Stimulated activated naive CD8-positive, alpha-beta T cell treated with anti-CD3 and anti-CD28 coated beads, Interleukin-15, amount 100 ng/mL, for 72 hours (primary cell): ENCODE measurements around the gene GAK.

Source experiments
- ATAC-seq: fragments of 150-1000 bp; cut with Tn5 transposase; 2 replicates; pipeline ENCODE4 v1.10.0; 2021; ENCODE audit warnings: mild to moderate bottlenecking, moderate library complexity
- DNase-seq, 2 donors: peaks; one replicate each; pipeline ENCODE4 v3.0.0; 2021 to 2022
- H3K27ac Mint-ChIP-seq, 2 donors: one replicate each; pipeline ENCODE4 v1.8.0; 2022; ENCODE audit warnings: mild to moderate bottlenecking in 2 of 2, mixed read lengths in 2 of 2, moderate library complexity in 2 of 2
- H3K27me3 Mint-ChIP-seq: one replicate; pipeline ENCODE4 v1.8.0; 2022; ENCODE audit warnings: mixed read lengths
- H3K4me1 Mint-ChIP-seq: one replicate; pipeline ENCODE4 v1.8.0; 2022; ENCODE audit warnings: mild to moderate bottlenecking, mixed read lengths
- H3K4me3 Mint-ChIP-seq, 2 donors: one replicate each; pipeline ENCODE4 v1.8.0; 2022; ENCODE audit warnings: mild to moderate bottlenecking in 2 of 2, mixed read lengths in 2 of 2, moderate library complexity in 1 of 2
- H3K9me3 Mint-ChIP-seq, 2 donors: one replicate each; pipeline ENCODE4 v1.8.0; 2022; ENCODE audit warnings: mixed read lengths in 2 of 2

The GAK gene

DNA sequence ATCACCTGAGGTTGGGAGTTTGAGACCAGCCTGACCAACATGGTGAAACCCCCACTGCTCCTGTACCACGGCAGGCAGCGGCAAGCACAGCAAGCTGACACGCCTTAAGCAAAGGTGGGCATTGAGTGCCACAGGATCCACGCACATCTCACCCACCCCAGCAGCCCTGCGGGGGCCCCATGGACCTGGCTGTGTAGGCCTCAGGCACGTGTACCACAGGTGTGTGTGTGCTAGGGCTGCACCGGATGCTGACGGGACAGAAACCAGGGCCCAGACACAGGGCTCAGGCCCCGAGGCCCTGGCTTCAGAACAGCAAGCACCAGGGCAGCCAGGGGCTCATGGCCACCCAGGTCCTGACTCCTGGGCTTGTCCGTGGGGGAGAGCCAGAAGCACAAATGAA, 46.8 kb downstream of the GAK start:
- DNase-seq (no peak), ATAC-seq (no peak)

DNA sequence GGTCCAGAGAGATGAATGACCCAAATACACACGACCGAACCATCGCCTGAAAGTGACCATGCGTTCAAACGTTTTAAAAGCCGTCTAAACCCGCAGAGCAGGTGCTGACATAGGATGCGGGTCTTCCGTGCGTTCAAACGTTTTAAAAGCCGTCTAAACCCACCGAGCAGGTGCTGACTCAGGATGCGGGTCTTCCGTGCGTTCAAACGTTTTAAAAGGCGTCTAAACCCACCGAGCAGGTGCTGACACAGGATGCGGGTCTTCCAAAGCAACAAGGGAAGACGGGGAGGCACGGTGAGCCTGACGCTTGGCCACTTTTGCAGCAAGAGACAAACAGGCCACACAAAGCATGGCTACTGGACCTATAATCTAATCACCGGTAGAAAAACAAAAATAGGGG, 47.2 kb downstream of the GAK start:
- Mint-ChIP-seq H3K27me3 (no peaks in the 10 kb centered on the region), H3K27ac (peak overlapping the region in 1 of 2 donors; percentile 71), H3K4me1 (peaks cover 10% of the 10 kb centered on the region), H3K4me3 (no peak overlapping the region), H3K9me3 (peaks cover 7 to 10% of the 10 kb centered on the region in 2 donors)
- no peak for DNase-seq
- ATAC-seq: no peak

More for the DNA sequence above, 46.8 kb downstream of the GAK start:
- Mint-ChIP-seq H3K4me3 (no peak overlapping the region), H3K4me1 (peaks cover 5% of the 10 kb centered on the region), H3K9me3 (peaks cover 7 to 10% of the 10 kb centered on the region in 2 donors), H3K27ac (peak overlapping the region in 1 of 2 donors; percentile 67), H3K27me3 (no peaks in the 10 kb centered on the region)

DNA sequence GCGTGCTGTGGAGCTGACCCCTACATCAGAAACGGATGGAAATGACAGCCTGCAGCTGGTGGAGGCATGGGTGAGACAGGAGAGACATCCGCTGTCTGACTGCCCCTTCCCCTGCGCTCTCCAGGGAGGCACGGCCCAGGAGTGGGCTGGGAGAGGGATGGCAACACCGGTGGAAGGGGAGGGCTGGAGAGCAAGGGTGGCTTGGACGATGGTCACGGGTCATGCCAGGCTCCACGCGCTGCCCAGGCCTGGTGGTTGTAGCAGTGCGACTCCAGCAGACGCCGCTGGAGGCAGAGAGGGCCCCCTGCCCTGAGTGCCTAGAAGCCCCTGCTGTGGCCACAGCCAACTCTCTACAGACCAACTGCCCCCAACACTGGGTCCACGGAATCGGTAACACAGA, 47.9 kb downstream of the GAK start:
- DNase-seq: no peak
- Mint-ChIP-seq H3K4me3 (no peak overlapping the region), H3K4me1 (peaks cover 16% of the 10 kb centered on the region), H3K9me3 (peaks cover 7 to 10% of the 10 kb centered on the region in 2 donors), H3K27ac (no peak overlapping the region), H3K27me3 (no peaks in the 10 kb centered on the region)
- ATAC-seq: no peak

DNA sequence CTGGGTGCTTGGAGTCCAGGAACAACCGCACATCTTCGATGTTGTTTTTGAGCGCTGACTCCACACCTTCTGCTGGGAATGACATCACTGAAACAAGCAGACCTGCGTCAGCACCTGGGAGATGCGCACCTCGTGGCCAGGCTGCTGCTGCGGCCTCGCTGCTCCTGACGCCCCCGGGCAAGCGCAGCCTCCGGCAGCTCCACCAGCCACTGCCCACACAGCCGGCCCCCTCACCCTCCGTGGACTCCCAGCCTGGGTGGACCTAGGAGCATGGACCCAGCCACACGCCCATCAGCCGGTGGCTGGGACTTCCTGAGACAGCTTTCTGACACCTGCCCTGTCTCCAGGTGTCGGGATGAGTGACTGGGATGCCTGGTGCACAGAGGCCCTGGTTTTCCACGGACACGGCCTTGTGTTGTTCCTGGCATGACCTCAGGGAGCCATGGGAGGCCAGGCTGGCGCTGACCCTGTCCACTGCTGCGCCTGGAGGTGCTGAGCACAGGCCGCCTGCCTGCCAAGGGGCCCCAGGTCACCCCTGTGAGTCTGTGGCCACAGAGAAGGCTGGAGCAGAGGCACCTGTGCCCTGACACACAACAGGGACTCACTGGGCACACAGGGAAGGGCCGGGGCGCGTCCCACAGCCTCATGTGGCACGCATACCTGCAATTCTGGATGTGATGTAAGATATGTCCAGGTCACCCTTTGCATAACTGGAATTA, 48.6 kb downstream of the GAK start:
- no peak for ATAC-seq
- peaks cover 23% of the 10 kb centered on the region for H3K4me1 Mint-ChIP-seq

DNA sequence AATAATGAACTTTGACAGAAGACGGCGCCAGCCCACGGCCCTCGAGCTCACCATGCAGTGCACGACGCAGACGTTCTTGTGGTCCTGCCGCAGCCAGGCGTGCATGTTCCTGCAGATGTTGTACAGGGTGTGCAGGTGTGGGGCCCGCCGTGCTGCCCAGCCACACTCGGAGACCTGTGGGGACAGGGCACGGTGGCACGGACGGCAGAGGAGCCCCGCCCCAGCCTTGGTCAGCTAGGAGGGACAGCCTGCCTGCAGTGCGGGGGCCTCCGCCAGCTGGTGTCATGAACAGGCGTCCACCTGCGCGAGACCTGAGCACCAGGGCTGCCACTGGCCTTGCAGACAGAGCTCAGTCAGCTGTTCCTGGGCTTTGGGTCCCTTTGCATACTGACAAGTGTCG, 49.5 kb downstream of the GAK start:
- DNase-seq (no peak), ATAC-seq (no peak)
- peaks cover 29% of the 10 kb centered on the region for H3K4me1 Mint-ChIP-seq
- H3K4me3 Mint-ChIP-seq: no peak overlapping the region
- peaks cover 3 to 5% of the 10 kb centered on the region in 2 donors for H3K9me3 Mint-ChIP-seq
- no peaks in the 10 kb centered on the region for H3K27me3 Mint-ChIP-seq
- no peak overlapping the region for H3K27ac Mint-ChIP-seq

More for the DNA sequence above, 48.6 kb downstream of the GAK start:
- DNase-seq: no peak
- Mint-ChIP-seq H3K27me3 (no peaks in the 10 kb centered on the region), H3K27ac (no peak overlapping the region), H3K9me3 (peaks cover 7 to 10% of the 10 kb centered on the region in 2 donors), H3K4me3 (no peak overlapping the region)

DNA sequence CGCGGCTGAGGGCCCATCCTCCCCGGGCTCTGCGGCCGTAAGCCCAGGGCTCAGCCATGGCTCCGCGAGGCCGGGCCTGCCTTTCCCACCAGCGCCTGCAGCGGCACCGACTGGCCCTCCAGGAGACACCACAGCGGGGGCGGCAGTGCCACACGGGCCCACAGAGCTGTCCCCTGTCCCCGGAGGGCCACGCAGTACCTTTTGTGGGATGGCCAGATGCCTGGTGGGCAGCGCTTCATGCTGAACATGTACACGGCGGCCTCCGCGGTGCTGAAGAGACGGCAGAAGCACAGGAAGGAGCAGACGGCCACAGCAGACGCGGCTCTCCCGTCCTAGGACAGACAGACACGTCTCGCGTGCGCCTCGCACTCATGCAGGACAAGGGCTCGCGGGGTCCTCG, 50.4 kb downstream of the GAK start:
- Mint-ChIP-seq H3K4me1 (peaks cover 37% of the 10 kb centered on the region), H3K27ac (no peak overlapping the region), H3K27me3 (no peaks in the 10 kb centered on the region), H3K4me3 (no peak overlapping the region), H3K9me3 (no peaks in the 10 kb centered on the region)
- no peak for DNase-seq
- no peak for ATAC-seq

DNA sequence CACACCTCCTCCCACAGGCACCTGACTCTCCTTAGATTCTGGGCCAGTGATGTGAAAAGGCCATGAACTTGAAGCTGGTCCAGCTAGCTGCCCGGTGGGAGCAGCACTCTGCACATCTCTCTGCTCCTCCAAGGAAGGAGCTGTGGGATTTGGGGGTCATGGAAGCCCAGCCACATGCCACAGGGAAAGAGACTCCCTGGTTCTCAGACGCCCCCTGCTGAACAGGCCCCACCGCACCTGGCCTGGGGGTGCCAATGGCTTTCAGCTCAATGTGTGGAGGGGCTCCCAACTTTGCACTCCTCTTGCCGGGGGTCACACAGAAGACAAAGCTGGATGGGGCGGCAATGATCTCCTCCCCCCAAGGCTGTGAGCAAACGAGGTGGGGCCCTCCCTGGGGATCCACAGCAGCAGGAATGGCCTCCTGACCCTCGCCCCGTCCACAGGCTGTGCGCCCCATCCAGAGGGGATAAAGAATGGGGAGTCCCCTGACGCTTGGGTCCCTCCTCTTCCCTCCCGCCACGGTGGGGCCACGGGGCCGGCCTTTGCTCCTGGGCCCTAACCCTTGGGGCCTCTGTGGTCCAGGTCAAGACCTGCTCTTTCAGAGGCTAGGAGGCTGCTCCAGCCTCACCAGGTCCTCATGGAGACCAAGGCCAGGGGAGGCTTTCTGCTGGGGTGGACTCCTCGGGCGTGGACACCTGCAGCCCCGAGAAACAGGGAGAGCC, 51.3 kb downstream of the GAK start:
- DNase-seq (no peak), ATAC-seq (no peak)
- Mint-ChIP-seq H3K4me3 (peak overlapping the region in 1 of 2 donors; percentile 88), H3K27ac (peak overlapping the region; percentile 72 to 77), H3K9me3 (no peaks in the 10 kb centered on the region), H3K27me3 (no peaks in the 10 kb centered on the region), H3K4me1 (peaks cover 37% of the 10 kb centered on the region)

DNA sequence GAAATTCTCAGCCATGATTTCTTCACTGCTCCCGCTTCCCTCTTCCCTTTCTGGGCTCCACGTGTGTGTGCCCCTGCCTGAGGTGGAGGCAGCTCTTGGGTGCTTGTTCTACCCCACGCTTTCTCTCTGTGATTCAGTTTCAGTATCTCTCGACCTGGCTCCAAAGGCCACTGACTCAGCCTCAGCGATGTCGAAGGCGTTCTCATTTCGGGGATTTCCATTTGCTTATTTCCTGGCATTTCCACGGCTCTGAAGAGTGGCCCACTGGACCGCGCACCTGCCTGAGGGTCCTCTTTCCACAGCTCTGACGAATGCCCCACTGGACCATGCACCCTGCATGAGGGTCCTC, 52.4 kb downstream of the GAK start:
- Mint-ChIP-seq H3K9me3 (no peaks in the 10 kb centered on the region), H3K27ac (peak overlapping the region; percentile 93), H3K27me3 (no peaks in the 10 kb centered on the region), H3K4me3 (peak overlapping the region; percentile 82 to 88), H3K4me1 (peaks cover 37% of the 10 kb centered on the region)
- ATAC-seq (peak; percentile 92), DNase-seq (peak; percentile 51 to 72)

DNA sequence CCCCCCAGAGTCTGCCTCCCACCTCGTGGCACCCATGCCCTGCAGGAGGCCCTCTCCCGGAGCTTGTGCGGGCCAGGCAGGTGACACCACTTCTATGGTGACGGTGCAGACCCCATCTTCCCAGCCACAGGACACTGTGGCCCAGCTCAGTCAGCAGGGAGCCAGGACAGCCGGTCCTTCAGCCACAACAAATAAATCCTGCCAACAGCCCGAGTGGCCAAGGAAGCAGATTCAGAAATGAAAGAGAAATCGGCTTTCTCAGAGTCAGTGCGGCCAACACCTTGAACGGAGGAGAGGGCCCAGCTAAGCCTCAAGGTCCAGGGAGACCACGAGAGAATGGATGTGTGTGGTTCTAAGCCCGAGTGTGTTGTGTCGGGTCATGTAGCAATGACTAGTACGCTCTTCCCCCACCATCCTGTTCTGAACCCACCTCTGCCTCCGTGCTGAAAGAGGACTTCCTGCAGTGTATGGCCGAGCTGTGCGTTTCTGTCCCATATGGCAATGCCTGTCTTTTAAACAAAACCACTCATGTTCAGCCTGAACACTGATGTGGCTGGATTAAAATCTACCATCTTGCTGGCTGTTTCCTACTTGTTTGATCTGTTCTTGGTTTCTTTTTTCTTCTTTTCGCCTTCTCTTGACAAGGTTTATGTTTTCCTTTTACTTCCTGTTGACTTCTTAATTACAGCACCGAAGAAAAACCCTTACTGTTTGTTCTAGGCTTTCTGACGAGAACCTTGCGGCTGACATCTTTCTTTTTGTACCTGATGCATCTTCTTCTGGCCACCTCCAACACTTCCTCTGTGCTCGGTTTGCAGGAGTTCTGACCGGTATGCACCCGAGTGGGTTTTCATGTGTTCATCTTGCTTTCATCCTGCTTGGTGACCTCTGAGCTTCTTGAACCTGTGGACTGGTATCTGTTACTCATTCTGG, 53.1 kb downstream of the GAK start:
- no peaks in the 10 kb centered on the region for H3K27me3 Mint-ChIP-seq
- DNase-seq (peak; percentile 20 to 50), ATAC-seq (peak; percentile 71)
- H3K27ac Mint-ChIP-seq: peak overlapping the region; percentile 93
- peak overlapping the region; percentile 82 to 88 for H3K4me3 Mint-ChIP-seq
- H3K4me1 Mint-ChIP-seq: peaks cover 37% of the 10 kb centered on the region
- no peaks in the 10 kb centered on the region for H3K9me3 Mint-ChIP-seq

DNA sequence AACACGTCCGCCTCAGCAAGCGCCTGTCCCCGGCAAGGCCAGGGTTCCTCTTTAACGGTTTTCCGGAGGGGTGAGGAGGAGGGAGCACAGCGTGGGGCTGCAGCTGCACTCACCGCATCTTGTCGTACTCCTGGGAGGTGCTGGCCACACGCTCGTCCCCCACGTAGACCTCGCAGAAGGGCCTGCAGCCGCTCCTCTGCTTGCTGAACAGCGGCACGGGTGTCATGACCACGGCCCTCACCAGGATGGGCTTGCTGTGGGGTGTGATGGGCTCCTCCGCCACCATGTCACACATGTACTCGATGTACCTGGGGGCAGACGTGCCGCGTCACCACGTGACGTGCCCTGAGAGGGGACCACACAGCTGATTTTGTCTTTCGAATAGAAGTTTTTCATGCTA, 54.6 kb downstream of the GAK start:
- no peak for ATAC-seq
- peaks cover 37% of the 10 kb centered on the region for H3K4me1 Mint-ChIP-seq
- H3K27me3 Mint-ChIP-seq: no peaks in the 10 kb centered on the region
- H3K27ac Mint-ChIP-seq: no peak overlapping the region
- no peak overlapping the region for H3K4me3 Mint-ChIP-seq
- no peak for DNase-seq
- H3K9me3 Mint-ChIP-seq: no peaks in the 10 kb centered on the region

DNA sequence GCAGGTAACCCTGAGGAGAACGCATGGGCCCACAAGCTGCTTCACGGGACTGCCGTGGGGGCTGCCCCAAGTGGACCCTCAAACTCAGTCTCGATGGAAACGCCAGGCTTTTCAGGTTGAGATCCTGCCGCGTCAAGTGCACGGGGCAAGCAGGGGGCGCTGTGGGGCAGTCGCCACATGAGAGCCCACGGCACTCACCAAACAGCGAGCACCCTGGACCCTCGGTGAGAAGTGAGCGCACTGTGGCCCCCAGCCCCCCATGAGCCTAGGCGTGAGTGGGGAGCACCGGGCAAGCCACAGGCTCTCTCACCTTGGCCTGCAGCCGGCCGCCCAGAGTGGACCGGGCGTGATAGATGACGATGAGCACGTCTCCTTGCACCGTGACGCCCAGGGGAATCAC, 55.3 kb downstream of the GAK start:
- DNase-seq: no peak
- no peak for ATAC-seq
- Mint-ChIP-seq H3K9me3 (no peaks in the 10 kb centered on the region), H3K4me1 (peaks cover 37% of the 10 kb centered on the region), H3K27me3 (no peaks in the 10 kb centered on the region), H3K4me3 (no peak overlapping the region), H3K27ac (peak overlapping the region in 1 of 2 donors; percentile 49)

DNA sequence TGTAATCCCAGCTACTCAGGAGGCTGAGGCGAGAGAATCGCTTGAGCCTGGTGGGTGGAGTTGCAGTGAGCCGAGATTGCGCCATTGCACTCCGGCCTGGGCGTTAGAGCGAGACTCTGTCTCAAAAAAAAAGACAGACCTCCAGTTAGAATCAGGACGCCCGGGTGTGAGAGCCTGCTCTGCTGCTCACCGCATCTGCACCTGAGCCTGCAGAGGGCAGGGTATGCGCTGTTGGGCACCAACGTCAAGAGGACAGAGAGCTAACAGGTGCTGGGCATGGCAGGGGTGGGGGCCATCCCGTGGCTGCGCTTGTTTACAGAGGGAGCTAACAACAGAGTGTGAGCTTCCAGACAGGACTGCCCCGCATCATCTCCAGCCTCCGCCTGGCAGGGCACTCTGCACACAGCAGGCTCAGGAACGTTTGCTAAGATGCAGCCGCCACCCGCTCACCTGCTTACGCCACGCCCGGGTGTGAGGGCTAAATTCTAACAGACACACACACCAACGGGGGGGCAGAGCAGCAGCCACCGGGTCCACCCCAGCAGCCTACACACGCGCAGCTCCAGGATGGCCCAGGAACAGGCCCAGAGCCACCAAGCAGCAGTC, 56.2 kb downstream of the GAK start:
- ATAC-seq (no peak), DNase-seq (no peak)
- Mint-ChIP-seq H3K27me3 (no peaks in the 10 kb centered on the region), H3K4me1 (peaks cover 37% of the 10 kb centered on the region), H3K4me3 (no peak overlapping the region), H3K9me3 (no peaks in the 10 kb centered on the region), H3K27ac (peak overlapping the region in 1 of 2 donors; percentile 93)

DNA sequence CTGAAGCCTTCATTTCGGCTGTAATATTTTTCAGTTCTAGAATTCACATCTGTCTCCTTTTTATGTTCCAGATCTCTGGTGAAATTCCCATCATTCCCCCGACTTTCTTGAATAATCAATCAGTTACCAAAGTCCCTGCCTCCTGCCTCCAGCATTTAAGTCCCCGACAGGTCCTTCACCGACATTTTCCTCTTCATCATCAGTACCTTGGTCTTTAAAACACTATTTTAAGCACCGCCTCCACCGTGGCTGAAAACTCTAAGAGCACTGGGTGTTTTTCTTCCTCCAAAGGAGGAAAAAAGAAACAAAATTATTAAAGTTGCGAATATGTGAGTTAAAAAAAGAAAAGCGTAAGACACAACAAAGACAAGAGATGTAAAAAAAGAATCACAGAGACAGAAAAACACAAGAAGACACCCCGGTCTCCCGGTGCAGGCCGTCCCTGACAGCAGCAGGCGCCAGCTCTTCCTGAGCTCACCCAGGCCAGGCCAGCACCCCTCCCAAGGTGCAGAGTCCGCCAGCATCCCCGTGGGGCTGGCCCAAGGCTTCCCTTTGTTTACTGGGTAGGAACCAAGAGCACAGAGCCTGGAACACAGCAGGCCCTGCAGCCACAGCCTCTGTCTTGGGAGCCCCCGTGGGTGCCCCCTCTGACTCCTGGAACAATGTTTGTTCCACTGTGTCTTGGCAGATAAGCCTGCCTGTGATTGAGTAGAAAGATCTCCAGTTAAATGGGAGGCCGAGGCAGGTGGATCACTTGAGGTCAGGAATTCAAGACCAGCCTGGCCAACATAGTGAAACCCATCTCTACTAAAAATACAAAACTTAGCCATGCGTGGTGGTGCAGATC, 56.9 kb downstream of the GAK start:
- H3K9me3 Mint-ChIP-seq: no peaks in the 10 kb centered on the region
- H3K4me1 Mint-ChIP-seq: peaks cover 30% of the 10 kb centered on the region
- H3K27ac Mint-ChIP-seq: peak overlapping the region; percentile 23 to 91
- no peaks in the 10 kb centered on the region for H3K27me3 Mint-ChIP-seq
- no peak for DNase-seq
- no peak overlapping the region for H3K4me3 Mint-ChIP-seq
- no peak for ATAC-seq

DNA sequence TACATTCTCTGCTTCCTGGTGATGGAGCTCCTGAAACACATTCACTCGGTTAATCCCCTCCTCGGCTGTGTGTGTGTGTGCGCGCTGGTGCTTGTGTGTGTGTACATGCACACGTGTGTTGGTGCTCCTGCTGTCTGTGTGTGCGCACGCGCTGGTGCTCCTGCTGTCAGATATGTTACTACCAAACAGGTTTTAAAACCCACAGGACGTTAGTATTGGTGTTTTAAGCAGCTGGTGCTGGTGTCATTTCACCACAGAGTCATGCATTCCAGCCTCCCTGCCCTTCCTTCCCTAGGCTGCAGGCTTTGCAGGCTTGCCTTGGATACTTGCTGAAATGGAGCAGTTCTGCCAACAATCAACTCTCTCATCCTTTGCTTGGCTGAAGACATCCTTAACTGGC, 58.1 kb downstream of the GAK start:
- Mint-ChIP-seq H3K27ac (no peak overlapping the region), H3K9me3 (no peaks in the 10 kb centered on the region), H3K4me3 (no peak overlapping the region), H3K4me1 (peaks cover 19% of the 10 kb centered on the region), H3K27me3 (no peaks in the 10 kb centered on the region)
- DNase-seq: no peak
- no peak for ATAC-seq
